Measurements from ENCODE around the gene LY86. TPM values are rescaled to one million over a fixed set of nuclear protein-coding genes. Genes with fewer than 3 reads are reported as not detected.

LY86 gene
- total RNA-seq, 1 donor from 2014 or later = 1.2 TPM

DNA sequence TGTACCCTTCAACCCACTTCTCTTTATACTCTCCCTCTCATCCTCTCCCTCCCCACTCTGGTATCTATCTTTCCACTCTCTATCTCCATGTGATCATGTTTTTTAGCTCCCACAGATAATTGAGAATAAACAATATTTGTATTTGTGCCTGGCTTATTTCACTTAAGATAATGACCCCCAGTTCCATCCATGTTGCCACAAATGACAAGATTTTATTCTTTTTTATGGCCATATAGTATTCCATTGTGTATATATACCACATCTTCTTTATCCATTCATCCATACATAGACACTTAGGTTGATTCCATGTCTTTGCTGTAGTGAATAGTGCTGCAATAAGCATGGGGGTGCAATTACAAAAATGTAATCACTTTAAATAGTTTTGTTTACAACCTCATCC is 62.3 kb downstream of the LY86 start:
- Histone ChIP-seq H3K4me3 (no peak overlapping the region), H3K36me3 (no peaks in the 10 kb centered on the region), H3K9me3 (replicated peaks) (peaks cover 6% of the 10 kb centered on the region), H3K27me3 (ENCODE audit: low read depth) (no peaks in the 10 kb centered on the region), H3K4me1 (peaks cover 38% of the 10 kb centered on the region), H3K27ac (replicated peaks) (no peak overlapping the region)
- TF ChIP-seq, protein P1, sequence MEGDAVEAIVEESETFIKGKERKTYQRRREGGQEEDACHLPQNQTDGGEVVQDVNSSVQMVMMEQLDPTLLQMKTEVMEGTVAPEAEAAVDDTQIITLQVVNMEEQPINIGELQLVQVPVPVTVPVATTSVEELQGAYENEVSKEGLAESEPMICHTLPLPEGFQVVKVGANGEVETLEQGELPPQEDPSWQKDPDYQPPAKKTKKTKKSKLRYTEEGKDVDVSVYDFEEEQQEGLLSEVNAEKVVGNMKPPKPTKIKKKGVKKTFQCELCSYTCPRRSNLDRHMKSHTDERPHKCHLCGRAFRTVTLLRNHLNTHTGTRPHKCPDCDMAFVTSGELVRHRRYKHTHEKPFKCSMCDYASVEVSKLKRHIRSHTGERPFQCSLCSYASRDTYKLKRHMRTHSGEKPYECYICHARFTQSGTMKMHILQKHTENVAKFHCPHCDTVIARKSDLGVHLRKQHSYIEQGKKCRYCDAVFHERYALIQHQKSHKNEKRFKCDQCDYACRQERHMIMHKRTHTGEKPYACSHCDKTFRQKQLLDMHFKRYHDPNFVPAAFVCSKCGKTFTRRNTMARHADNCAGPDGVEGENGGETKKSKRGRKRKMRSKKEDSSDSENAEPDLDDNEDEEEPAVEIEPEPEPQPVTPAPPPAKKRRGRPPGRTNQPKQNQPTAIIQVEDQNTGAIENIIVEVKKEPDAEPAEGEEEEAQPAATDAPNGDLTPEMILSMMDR (IDR thresholded peaks at IDR 0.05; ENCODE audit: borderline replicate concordance) = no peak
- no peak for DNase-seq
- intact Hi-C loops (cut with micrococcal nuclease) = no loop called here

DNA sequence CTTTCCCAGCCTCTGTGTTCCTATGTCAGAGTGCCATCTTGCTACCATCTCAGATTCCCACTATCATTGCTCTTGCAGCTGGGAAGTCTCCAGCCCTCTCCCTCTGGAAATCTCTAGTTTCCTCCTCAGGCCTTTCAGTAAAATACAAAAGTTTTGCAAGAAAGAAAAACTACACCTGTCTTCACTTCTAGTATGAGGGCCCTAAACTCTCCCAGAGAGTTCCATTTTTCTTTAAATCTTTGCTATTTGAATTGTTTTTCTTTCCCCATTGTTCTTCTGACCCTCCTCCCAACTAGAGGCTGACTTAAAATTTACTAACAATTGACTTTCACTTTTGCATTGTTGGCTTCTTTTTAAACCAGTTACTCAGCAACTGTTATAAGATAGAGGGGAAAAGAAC is 62.8 kb downstream of the LY86 start:
- intact Hi-C loops (cut with micrococcal nuclease) = no loop called here
- H3K4me3 ChIP-seq = no peak overlapping the region
- DNase-seq = no peak
- TF ChIP-seq, protein P1 (IDR thresholded peaks at IDR 0.05; ENCODE audit: borderline replicate concordance) = no peak
- no peaks in the 10 kb centered on the region for H3K36me3 ChIP-seq
- no peaks in the 10 kb centered on the region for H3K27me3 ChIP-seq (ENCODE audit: low read depth)
- peaks cover 43% of the 10 kb centered on the region for H3K4me1 ChIP-seq
- peaks cover 6% of the 10 kb centered on the region for H3K9me3 ChIP-seq (replicated peaks)
- peak overlapping the region; percentile 12 for H3K27ac ChIP-seq (replicated peaks)

DNA sequence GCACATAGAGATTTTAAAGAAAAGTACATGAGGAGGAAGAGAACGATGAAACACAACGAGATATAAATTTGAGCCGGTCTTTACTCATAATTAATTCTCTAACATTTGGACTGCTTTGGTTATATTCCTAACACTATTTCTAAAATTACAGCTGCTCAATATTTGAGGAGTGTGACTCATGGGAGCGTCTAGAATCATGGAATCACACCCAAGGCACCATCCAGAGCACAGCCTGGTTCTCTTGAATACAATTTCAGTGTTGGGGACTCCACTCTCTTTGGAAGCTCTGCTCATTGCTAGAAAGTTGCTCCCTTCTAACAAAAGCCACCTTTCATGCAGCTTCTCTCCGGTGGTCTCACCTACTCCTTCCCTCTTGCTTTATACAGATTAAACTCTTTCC is 64.4 kb downstream of the LY86 start:
- no peak overlapping the region for H3K4me3 ChIP-seq
- H3K27me3 ChIP-seq (ENCODE audit: low read depth) = no peaks in the 10 kb centered on the region
- peaks cover 59% of the 10 kb centered on the region for H3K4me1 ChIP-seq
- no peaks in the 10 kb centered on the region for H3K9me3 ChIP-seq (replicated peaks)
- no peak overlapping the region for H3K27ac ChIP-seq (replicated peaks)
- no peak for DNase-seq
- TF ChIP-seq, protein P1 (IDR thresholded peaks at IDR 0.05; ENCODE audit: borderline replicate concordance) = no peak
- no peaks in the 10 kb centered on the region for H3K36me3 ChIP-seq
- intact Hi-C loops (cut with micrococcal nuclease) = no loop called here

- H3K27ac ChIP-seq (replicated peaks) = peak overlapping the region; percentile 85
- intact Hi-C loops (cut with micrococcal nuclease) = no loop called here
- peak; percentile 40 for DNase-seq
- no peaks in the 10 kb centered on the region for H3K9me3 ChIP-seq (replicated peaks)
- TF ChIP-seq, protein P1 (IDR thresholded peaks at IDR 0.05; ENCODE audit: borderline replicate concordance) = no peak
- H3K36me3 ChIP-seq = no peaks in the 10 kb centered on the region
- no peak overlapping the region for H3K4me3 ChIP-seq
- peaks cover 74% of the 10 kb centered on the region for H3K4me1 ChIP-seq
- no peaks in the 10 kb centered on the region for H3K27me3 ChIP-seq (ENCODE audit: low read depth)
Measured at GRCh38 chr6:6654599-6655575, 66.4 kb downstream of the LY86 start.

DNA sequence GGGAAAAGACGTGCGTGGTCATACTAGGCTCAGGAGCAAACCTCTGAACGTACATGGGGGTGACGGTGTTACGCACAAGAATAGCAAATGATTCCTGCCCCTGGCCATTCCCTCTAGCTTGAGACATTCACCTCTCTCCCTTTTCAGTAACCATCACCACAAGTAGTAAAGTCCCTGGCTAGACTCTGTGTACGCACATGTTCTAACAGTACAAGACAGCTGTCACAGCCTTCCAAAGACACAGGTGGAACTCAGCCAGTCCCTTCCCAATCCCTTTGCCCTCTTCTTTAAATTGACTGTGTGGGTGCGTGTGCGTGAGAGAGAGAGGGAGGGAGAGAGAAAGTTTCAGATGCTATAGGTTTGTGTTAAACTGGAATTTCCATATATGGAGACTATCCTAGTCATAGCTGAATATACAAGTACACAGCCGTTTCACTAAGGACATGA is 67.3 kb downstream of the LY86 start:
- no peaks in the 10 kb centered on the region for H3K9me3 ChIP-seq (replicated peaks)
- intact Hi-C loops (cut with micrococcal nuclease) = no loop called here

More for the DNA sequence above, 67.3 kb downstream of the LY86 start:
- no peak for DNase-seq
- Histone ChIP-seq H3K36me3 (no peaks in the 10 kb centered on the region), H3K4me3 (no peak overlapping the region), H3K4me1 (peaks cover 83% of the 10 kb centered on the region), H3K27ac (replicated peaks) (peak overlapping the region; percentile 85), H3K27me3 (ENCODE audit: low read depth) (no peaks in the 10 kb centered on the region)
- TF ChIP-seq, protein P1 (IDR thresholded peaks at IDR 0.05; ENCODE audit: borderline replicate concordance) = no peak

Measured in left ventricle myocardium inferior (tissue), 1 donor.